ENCODE results near the gene SPRY1.

DNA sequence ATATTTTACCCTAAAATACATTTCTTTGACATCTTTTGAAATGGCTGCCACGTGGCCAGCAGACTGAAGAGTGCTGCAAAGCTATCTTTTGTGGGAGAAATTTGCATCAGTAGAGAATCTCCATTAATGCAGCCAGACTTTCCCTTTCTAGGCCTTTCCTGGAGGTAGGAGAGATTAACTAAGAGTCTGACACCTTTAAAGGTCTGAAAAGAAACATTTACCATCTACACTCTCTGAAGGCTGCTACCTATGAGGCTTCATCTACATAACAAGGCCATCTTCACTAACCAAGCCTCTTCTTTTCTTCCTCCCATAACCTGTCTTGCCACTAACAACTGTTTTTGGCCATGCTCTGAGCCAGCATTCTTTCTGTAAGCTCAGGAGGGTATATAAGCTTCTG, 17.8 kb upstream of the SPRY1 start:
- no peak for TF ChIP-seq CEBPB (IDR thresholded peaks at IDR 0.05)
- no peak for TF ChIP-seq POLR2A (IDR thresholded peaks at IDR 0.05; ENCODE audit: low read length)
- TF ChIP-seq, protein P1, sequence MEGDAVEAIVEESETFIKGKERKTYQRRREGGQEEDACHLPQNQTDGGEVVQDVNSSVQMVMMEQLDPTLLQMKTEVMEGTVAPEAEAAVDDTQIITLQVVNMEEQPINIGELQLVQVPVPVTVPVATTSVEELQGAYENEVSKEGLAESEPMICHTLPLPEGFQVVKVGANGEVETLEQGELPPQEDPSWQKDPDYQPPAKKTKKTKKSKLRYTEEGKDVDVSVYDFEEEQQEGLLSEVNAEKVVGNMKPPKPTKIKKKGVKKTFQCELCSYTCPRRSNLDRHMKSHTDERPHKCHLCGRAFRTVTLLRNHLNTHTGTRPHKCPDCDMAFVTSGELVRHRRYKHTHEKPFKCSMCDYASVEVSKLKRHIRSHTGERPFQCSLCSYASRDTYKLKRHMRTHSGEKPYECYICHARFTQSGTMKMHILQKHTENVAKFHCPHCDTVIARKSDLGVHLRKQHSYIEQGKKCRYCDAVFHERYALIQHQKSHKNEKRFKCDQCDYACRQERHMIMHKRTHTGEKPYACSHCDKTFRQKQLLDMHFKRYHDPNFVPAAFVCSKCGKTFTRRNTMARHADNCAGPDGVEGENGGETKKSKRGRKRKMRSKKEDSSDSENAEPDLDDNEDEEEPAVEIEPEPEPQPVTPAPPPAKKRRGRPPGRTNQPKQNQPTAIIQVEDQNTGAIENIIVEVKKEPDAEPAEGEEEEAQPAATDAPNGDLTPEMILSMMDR (IDR thresholded peaks at IDR 0.05): no peak
- no peak for TF ChIP-seq JUN (IDR thresholded peaks at IDR 0.05)
- TF ChIP-seq, protein P2, sequence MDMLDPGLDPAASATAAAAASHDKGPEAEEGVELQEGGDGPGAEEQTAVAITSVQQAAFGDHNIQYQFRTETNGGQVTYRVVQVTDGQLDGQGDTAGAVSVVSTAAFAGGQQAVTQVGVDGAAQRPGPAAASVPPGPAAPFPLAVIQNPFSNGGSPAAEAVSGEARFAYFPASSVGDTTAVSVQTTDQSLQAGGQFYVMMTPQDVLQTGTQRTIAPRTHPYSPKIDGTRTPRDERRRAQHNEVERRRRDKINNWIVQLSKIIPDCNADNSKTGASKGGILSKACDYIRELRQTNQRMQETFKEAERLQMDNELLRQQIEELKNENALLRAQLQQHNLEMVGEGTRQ (IDR thresholded peaks at IDR 0.05): no peak
- no peak for TF ChIP-seq RFX5 (IDR thresholded peaks at IDR 0.05)
- TF ChIP-seq SMC3 (IDR thresholded peaks at IDR 0.05): no peak
- no peak for TF ChIP-seq RAD21 (conservative IDR thresholded peaks at IDR 0.05 in 1 of 2, IDR thresholded peaks at IDR 0.05 in 1 of 2)
- no peak for TF ChIP-seq CHD2 (IDR thresholded peaks at IDR 0.05; ENCODE audit: low read length, partially characterized antibody)
- TF ChIP-seq, protein P3, sequence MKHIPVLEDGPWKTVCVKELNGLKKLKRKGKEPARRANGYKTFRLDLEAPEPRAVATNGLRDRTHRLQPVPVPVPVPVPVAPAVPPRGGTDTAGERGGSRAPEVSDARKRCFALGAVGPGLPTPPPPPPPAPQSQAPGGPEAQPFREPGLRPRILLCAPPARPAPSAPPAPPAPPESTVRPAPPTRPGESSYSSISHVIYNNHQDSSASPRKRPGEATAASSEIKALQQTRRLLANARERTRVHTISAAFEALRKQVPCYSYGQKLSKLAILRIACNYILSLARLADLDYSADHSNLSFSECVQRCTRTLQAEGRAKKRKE (CRISPR knock-in tag; IDR thresholded peaks at IDR 0.05; ENCODE audit: low read depth): no peak

All from A549 (cell line).